ENCODE results near the gene NFIA.

Gene NFIA

DNA sequence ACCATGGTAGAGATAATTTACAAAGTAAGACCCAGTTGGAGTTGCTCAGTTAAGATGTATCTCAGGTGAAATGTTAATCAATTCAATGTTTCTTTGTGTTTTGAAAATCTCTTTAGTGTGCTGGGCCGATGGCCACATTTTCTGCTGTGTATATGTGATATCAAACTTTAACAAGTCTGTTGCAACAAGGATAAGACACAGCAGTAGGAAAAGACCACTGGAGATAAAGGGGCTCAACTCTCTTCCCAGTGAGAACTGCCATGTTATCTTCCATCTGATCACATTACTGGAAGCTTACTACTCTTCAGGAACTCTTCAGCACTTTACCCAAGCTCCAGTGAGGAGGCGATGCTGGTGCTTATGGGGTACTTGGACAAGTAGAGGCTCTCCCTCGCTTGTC is 227.7 kb downstream of the NFIA start:
- no peak overlapping the region for H3K4me3 ChIP-seq (ENCODE audit: low read depth, low read length)
- ChIA-PET CTCF (interaction anchor here (1.3 kb wide), 1 partner anchor 11 kb away, joined by 6 read pairs; no protein-coding TSS in a partner anchor), POLR2A (no interaction called here)
- no peaks in the 10 kb centered on the region for H3K9me3 ChIP-seq (ENCODE audit: control insufficient read depth, insufficient read depth, low read depth, low read length)
- peaks cover 3% of the 10 kb centered on the region; the same call in 1 of the 2 replicates for H3K4me1 ChIP-seq (ENCODE audit: control insufficient read depth, insufficient read depth, low read length)
- H3K36me3 ChIP-seq (ENCODE audit: control insufficient read depth in 2 of 2, insufficient read depth in 1 of 2, low read length in 2 of 2) = peaks cover 0 to 4% of the 10 kb centered on the region in 2 experiments; a peak in 1 of 3 replicates
- TF ChIP-seq ZNF76 (tag by site-specific recombination; IDR thresholded peaks at IDR 0.05; ENCODE audit: borderline replicate concordance, low read depth) (no peak), ZNF473 (tag by site-specific recombination; IDR thresholded peaks at IDR 0.05) (no peak), ZNF660 (tag by site-specific recombination; IDR thresholded peaks at IDR 0.05) (no peak), KLF9 (tag by site-specific recombination; IDR thresholded peaks at IDR 0.05; ENCODE audit: low read depth) (no peak), ZNF169 (tag by site-specific recombination; IDR thresholded peaks at IDR 0.05) (no peak)
- TF ChIP-seq, protein P1, sequence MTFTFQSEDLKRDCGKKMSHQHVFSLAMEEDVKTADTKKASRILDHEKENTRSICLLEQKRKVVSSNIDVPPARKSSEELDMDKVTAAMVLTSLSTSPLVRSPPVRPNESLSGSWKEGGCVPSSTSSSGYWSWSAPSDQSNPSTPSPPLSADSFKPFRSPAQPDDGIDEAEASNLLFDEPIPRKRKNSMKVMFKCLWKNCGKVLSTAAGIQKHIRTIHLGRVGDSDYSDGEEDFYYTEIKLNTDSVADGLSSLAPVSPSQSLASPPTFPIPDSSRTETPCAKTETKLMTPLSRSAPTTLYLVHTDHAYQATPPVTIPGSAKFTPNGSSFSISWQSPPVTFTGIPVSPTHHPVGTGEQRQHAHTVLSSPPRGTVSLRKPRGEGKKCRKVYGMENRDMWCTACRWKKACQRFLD (tag by site-specific recombination; IDR thresholded peaks at IDR 0.05) = no peak
- no peak overlapping the region for H3K27ac ChIP-seq (ENCODE audit: extremely low read depth, low read depth, low read length)

DNA sequence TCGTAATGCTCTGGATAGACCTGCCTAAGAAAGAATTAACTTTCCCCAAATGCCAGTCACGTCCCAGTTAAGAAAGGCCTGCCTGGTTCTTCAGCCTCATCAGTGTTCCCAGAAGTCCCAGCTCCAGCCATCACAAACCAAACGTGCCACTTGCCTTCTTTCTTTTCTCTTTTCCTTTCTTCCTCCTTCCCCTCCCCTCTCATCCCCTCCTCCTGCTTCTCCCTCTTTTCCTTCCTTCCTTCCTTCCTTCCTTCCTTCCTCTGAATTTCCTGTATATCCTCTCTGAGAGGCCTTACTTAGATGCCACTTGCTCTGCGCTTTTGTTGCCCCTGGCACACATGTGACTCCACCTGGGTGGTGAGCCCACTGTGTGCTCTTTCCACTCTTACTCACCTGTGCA is 228.2 kb downstream of the NFIA start:
- no peak overlapping the region for H3K27ac ChIP-seq (ENCODE audit: extremely low read depth, low read depth, low read length)
- no peaks in the 10 kb centered on the region for H3K4me1 ChIP-seq (ENCODE audit: control insufficient read depth, insufficient read depth, low read length)
- ChIA-PET POLR2A (no interaction called here), CTCF (interaction anchor here (1.3 kb wide), 1 partner anchor 12 kb away, joined by 6 read pairs; no protein-coding TSS in a partner anchor)
- H3K4me3 ChIP-seq (ENCODE audit: low read depth, low read length) = no peak overlapping the region
- H3K36me3 ChIP-seq (ENCODE audit: control insufficient read depth in 2 of 2, insufficient read depth in 1 of 2, low read length in 2 of 2) = peaks cover 0 to 4% of the 10 kb centered on the region in 2 experiments; a peak in 1 of 3 replicates
- H3K9me3 ChIP-seq (ENCODE audit: control insufficient read depth, insufficient read depth, low read depth, low read length) = no peaks in the 10 kb centered on the region
- TF ChIP-seq, protein P2, sequence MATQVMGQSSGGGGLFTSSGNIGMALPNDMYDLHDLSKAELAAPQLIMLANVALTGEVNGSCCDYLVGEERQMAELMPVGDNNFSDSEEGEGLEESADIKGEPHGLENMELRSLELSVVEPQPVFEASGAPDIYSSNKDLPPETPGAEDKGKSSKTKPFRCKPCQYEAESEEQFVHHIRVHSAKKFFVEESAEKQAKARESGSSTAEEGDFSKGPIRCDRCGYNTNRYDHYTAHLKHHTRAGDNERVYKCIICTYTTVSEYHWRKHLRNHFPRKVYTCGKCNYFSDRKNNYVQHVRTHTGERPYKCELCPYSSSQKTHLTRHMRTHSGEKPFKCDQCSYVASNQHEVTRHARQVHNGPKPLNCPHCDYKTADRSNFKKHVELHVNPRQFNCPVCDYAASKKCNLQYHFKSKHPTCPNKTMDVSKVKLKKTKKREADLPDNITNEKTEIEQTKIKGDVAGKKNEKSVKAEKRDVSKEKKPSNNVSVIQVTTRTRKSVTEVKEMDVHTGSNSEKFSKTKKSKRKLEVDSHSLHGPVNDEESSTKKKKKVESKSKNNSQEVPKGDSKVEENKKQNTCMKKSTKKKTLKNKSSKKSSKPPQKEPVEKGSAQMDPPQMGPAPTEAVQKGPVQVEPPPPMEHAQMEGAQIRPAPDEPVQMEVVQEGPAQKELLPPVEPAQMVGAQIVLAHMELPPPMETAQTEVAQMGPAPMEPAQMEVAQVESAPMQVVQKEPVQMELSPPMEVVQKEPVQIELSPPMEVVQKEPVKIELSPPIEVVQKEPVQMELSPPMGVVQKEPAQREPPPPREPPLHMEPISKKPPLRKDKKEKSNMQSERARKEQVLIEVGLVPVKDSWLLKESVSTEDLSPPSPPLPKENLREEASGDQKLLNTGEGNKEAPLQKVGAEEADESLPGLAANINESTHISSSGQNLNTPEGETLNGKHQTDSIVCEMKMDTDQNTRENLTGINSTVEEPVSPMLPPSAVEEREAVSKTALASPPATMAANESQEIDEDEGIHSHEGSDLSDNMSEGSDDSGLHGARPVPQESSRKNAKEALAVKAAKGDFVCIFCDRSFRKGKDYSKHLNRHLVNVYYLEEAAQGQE (tag by site-specific recombination; IDR thresholded peaks at IDR 0.05) = no peak
- TF ChIP-seq ZNF549 (tag by site-specific recombination; IDR thresholded peaks at IDR 0.05) = no peak
- no peak for TF ChIP-seq ZNF354C (tag by site-specific recombination; IDR thresholded peaks at IDR 0.05; ENCODE audit: borderline replicate concordance, low read depth)
- TF ChIP-seq ZNF366 (tag by site-specific recombination; conservative IDR thresholded peaks at IDR 0.05) = peak; percentile 52
- TF ChIP-seq ZNF785 (tag by site-specific recombination; IDR thresholded peaks at IDR 0.05) = no peak
- no peak for TF ChIP-seq ZNF701 (tag by site-specific recombination; IDR thresholded peaks at IDR 0.05)
- TF ChIP-seq, protein P3, sequence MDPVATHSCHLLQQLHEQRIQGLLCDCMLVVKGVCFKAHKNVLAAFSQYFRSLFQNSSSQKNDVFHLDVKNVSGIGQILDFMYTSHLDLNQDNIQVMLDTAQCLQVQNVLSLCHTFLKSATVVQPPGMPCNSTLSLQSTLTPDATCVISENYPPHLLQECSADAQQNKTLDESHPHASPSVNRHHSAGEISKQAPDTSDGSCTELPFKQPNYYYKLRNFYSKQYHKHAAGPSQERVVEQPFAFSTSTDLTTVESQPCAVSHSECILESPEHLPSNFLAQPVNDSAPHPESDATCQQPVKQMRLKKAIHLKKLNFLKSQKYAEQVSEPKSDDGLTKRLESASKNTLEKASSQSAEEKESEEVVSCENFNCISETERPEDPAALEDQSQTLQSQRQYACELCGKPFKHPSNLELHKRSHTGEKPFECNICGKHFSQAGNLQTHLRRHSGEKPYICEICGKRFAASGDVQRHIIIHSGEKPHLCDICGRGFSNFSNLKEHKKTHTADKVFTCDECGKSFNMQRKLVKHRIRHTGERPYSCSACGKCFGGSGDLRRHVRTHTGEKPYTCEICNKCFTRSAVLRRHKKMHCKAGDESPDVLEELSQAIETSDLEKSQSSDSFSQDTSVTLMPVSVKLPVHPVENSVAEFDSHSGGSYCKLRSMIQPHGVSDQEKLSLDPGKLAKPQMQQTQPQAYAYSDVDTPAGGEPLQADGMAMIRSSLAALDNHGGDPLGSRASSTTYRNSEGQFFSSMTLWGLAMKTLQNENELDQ (tag by site-specific recombination; IDR thresholded peaks at IDR 0.05; ENCODE audit: low read depth) = no peak
- no peak for TF ChIP-seq ZNF843 (tag by site-specific recombination; IDR thresholded peaks at IDR 0.05)

DNA sequence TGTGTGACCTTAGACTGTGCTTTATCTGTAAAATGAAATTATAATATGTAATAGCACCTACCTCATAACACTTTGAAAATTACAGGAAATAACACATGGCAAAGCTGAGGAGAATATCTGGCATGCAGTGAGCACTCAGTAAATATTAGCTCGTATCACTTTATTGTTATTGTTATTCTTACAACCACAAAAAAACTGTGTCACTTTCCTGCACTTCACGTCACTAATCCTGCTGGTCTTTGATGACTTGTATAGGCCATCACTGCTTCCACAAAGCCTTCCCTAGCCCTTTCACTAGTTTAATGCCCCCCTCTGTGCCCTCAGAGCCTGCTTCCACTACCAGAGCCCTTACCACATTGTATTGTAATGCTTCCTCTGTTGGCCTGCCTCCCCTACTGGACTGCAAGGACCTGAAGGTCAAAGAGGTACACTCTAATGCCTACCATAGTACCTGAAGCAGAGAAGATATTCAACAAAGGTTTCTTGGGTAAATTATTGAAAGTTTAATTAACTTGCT is 231.6 kb downstream of the NFIA start:
- ChIA-PET POLR2A (no interaction called here), CTCF (interaction anchor here (0.5 kb wide), 1 partner anchor 174 kb away, joined by 4 read pairs; no protein-coding TSS in a partner anchor)
- no peak overlapping the region for H3K4me3 ChIP-seq (ENCODE audit: low read depth, low read length)
- peaks cover 5% of the 10 kb centered on the region; the same call in 1 of the 2 replicates for H3K4me1 ChIP-seq (ENCODE audit: control insufficient read depth, insufficient read depth, low read length)
- peaks cover 0 to 4% of the 10 kb centered on the region in 2 experiments; a peak in 1 of 3 replicates for H3K36me3 ChIP-seq (ENCODE audit: control insufficient read depth in 2 of 2, insufficient read depth in 1 of 2, low read length in 2 of 2)
- no peaks in the 10 kb centered on the region for H3K9me3 ChIP-seq (ENCODE audit: control insufficient read depth, insufficient read depth, low read depth, low read length)
- no peak overlapping the region for H3K27ac ChIP-seq (ENCODE audit: extremely low read depth, low read depth, low read length)
- TF ChIP-seq ZNF214 (tag by site-specific recombination; IDR thresholded peaks at IDR 0.05; ENCODE audit: borderline replicate concordance) = no peak
- no peak for TF ChIP-seq ZNF157 (tag by site-specific recombination; IDR thresholded peaks at IDR 0.05)
- no peak for TF ChIP-seq ZNF514 (tag by site-specific recombination; IDR thresholded peaks at IDR 0.05)
- TF ChIP-seq ZNF223 (tag by site-specific recombination; IDR thresholded peaks at IDR 0.05) = no peak
- no peak for TF ChIP-seq TRIM28 (IDR thresholded peaks at IDR 0.05; ENCODE audit: borderline replicate concordance, low read length)
- TF ChIP-seq KLF1 (tag by site-specific recombination; IDR thresholded peaks at IDR 0.05) = no peak
- TF ChIP-seq, protein P4, sequence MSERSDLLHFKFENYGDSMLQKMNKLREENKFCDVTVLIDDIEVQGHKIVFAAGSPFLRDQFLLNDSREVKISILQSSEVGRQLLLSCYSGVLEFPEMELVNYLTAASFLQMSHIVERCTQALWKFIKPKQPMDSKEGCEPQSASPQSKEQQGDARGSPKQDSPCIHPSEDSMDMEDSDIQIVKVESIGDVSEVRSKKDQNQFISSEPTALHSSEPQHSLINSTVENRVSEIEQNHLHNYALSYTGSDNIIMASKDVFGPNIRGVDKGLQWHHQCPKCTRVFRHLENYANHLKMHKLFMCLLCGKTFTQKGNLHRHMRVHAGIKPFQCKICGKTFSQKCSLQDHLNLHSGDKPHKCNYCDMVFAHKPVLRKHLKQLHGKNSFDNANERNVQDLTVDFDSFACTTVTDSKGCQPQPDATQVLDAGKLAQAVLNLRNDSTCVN (tag by site-specific recombination; optimal IDR thresholded peaks at IDR 0.05) = no peak
- no peak for TF ChIP-seq ZNF529 (tag by site-specific recombination; IDR thresholded peaks at IDR 0.05; ENCODE audit: insufficient replicate concordance)
- TF ChIP-seq ZNF121 (tag by site-specific recombination; IDR thresholded peaks at IDR 0.05) = no peak
- TF ChIP-seq ZNF768 (tag by site-specific recombination; IDR thresholded peaks at IDR 0.05) = no peak
- no peak for TF ChIP-seq ZNF747 (tag by site-specific recombination; IDR thresholded peaks at IDR 0.05)

All from HEK293 (cell line).